Measurements from ENCODE around the gene CD300C. TPM values are rescaled to one million over a fixed set of nuclear protein-coding genes. Genes with fewer than 3 reads are reported as not detected.

The CD300C gene
- total RNA-seq, 1 donor from 2014 or later, result not detected

- no peak overlapping the region for H3K27ac ChIP-seq
- DNase-seq (ENCODE audit: extremely low spot score in 2 of 2), result no peak
- H3K4me3 ChIP-seq, result no peak overlapping the region
- H3K9me3 ChIP-seq, result no peaks in the 10 kb centered on the region
- intact Hi-C loops (cut with DNase I), result no loop called here
- H3K36me3 ChIP-seq, result no peaks in the 10 kb centered on the region
- H3K4me1 ChIP-seq, result no peaks in the 10 kb centered on the region
- H3K27me3 ChIP-seq, result no peaks in the 10 kb centered on the region
- TF ChIP-seq POLR2AphosphoS5 (IDR thresholded peaks at IDR 0.05; ENCODE audit: insufficient read depth in 1 of 2, low read depth in 1 of 2) (no peak), CTCF (IDR thresholded peaks at IDR 0.05) (no peak), POLR2A (IDR thresholded peaks at IDR 0.05) (no peak)
Measured at GRCh38 chr17:74536890-74537289, 9.0 kb downstream of the CD300C start.

GRCh38 chr17:74532115-74532514 is 13.8 kb downstream of the CD300C start:
- Histone ChIP-seq H3K27me3 (no peaks in the 10 kb centered on the region), H3K36me3 (no peaks in the 10 kb centered on the region), H3K27ac (no peak overlapping the region), H3K4me1 (no peaks in the 10 kb centered on the region), H3K4me3 (no peak overlapping the region), H3K9me3 (no peaks in the 10 kb centered on the region)
- DNase-seq (ENCODE audit: extremely low spot score in 2 of 2), result peak; percentile 72 to 79
- intact Hi-C loops (cut with DNase I), result no loop called here
- peak in 1 of 2 donors; percentile 14 for TF ChIP-seq POLR2A (IDR thresholded peaks at IDR 0.05)
- no peak for TF ChIP-seq CTCF (IDR thresholded peaks at IDR 0.05)
- no peak for TF ChIP-seq POLR2AphosphoS5 (IDR thresholded peaks at IDR 0.05; ENCODE audit: insufficient read depth in 1 of 2, low read depth in 1 of 2)

- peak in 1 of 2 donors; percentile 67 for DNase-seq (ENCODE audit: extremely low spot score in 2 of 2)
- no peaks in the 10 kb centered on the region for H3K27me3 ChIP-seq
- H3K4me1 ChIP-seq, result no peaks in the 10 kb centered on the region
- H3K9me3 ChIP-seq, result no peaks in the 10 kb centered on the region
- H3K27ac ChIP-seq, result no peak within 1 kb of the TSS
- intact Hi-C loops (cut with DNase I), result no loop called here
- TF ChIP-seq POLR2A (IDR thresholded peaks at IDR 0.05), result no peak
- no peak for TF ChIP-seq CTCF (IDR thresholded peaks at IDR 0.05)
- TF ChIP-seq POLR2AphosphoS5 (IDR thresholded peaks at IDR 0.05; ENCODE audit: insufficient read depth in 1 of 2, low read depth in 1 of 2), result no peak
- no peaks in the 10 kb centered on the region for H3K36me3 ChIP-seq
- H3K4me3 ChIP-seq, result no peak within 1 kb of the TSS
Measured at GRCh38 chr17:74531231-74531761, 14.6 kb downstream of the CD300C start, which contains the start of gene CD300LB. CD300LB (minus strand) TSS chr17:74531475; CDS start chr17:74531350, 125 bp downstream.

- no peaks in the 10 kb centered on the region for H3K27me3 ChIP-seq
- TF ChIP-seq POLR2A (IDR thresholded peaks at IDR 0.05) (no peak), CTCF (IDR thresholded peaks at IDR 0.05) (no peak), POLR2AphosphoS5 (IDR thresholded peaks at IDR 0.05; ENCODE audit: insufficient read depth in 1 of 2, low read depth in 1 of 2) (no peak)
- no peaks in the 10 kb centered on the region for H3K36me3 ChIP-seq
- no peak overlapping the region for H3K4me3 ChIP-seq
- no peak overlapping the region for H3K27ac ChIP-seq
- DNase-seq (ENCODE audit: extremely low spot score in 2 of 2), result peak in 1 of 2 donors; percentile 58
- H3K4me1 ChIP-seq, result no peaks in the 10 kb centered on the region
- intact Hi-C loops (cut with DNase I), result no loop called here
- H3K9me3 ChIP-seq, result no peaks in the 10 kb centered on the region
Measured at GRCh38 chr17:74530831-74531150, 15.1 kb downstream of the CD300C start.

GRCh38 chr17:74529243-74529642 is 16.7 kb downstream of the CD300C start:
- no peaks in the 10 kb centered on the region for H3K36me3 ChIP-seq
- no peaks in the 10 kb centered on the region for H3K9me3 ChIP-seq
- intact Hi-C loops (cut with DNase I), result no loop called here
- H3K27me3 ChIP-seq, result no peaks in the 10 kb centered on the region
- no peak for DNase-seq (ENCODE audit: extremely low spot score in 2 of 2)
- H3K4me1 ChIP-seq, result no peaks in the 10 kb centered on the region
- no peak overlapping the region for H3K4me3 ChIP-seq
- H3K27ac ChIP-seq, result no peak overlapping the region
- TF ChIP-seq POLR2AphosphoS5 (IDR thresholded peaks at IDR 0.05; ENCODE audit: insufficient read depth in 1 of 2, low read depth in 1 of 2) (no peak), CTCF (IDR thresholded peaks at IDR 0.05) (no peak), POLR2A (IDR thresholded peaks at IDR 0.05) (no peak)

All from vagina (tissue), 2 donors.